Neural progenitor cell (in vitro differentiated cells): Measurements from ENCODE around the gene GLYATL3. TPM values are rescaled to one million over a fixed set of nuclear protein-coding genes. Genes with fewer than 3 reads are reported as not detected.

ENCODE experiments used
- DNase-seq: peaks from one replicate; pipeline ENCODE4 v3.0.0-alpha.2; 2016; ENCODE audit warnings: low spot score
- H2AFZ ChIP-seq: fragments of 200-600 bp; sonication (generic); replicated peaks from 2 replicates; pipeline ENCODE4 v1.6.1; 2016; ENCODE audit warnings: antibody characterized with exemption
- H3F3A ChIP-seq: fragments of 200-600 bp; sonication (generic); 2 replicates; pipeline ENCODE4 v1.6.1; 2016; ENCODE audit warnings: antibody characterized with exemption, low read depth
- H3K27ac ChIP-seq: fragments of 200-600 bp; sonication (generic); 2 replicates; pipeline ENCODE4 v1.5.1; 2016; ENCODE audit warnings: mild to moderate bottlenecking
- H3K27me3 ChIP-seq: fragments of 200-600 bp; sonication (generic); 2 replicates; pipeline ENCODE4 v1.6.1; 2016; ENCODE audit warnings: mild to moderate bottlenecking, moderate library complexity
- H3K36me3 ChIP-seq: fragments of 200-600 bp; sonication (generic); 2 replicates; pipeline ENCODE4 v1.5.1; 2016
- H3K4me1 ChIP-seq: fragments of 200-600 bp; sonication (generic); 2 replicates; pipeline ENCODE4 v1.6.1; 2016; ENCODE audit warnings: mixed run types
- H3K4me2 ChIP-seq: fragments of 200-600 bp; sonication (generic); 2 replicates; pipeline ENCODE4 v1.6.1; 2016
- H3K4me3 ChIP-seq: fragments of 200-600 bp; sonication (generic); 2 replicates; pipeline ENCODE4 v1.5.1; 2016
- H3K79me2 ChIP-seq: fragments of 200-600 bp; sonication (generic); 2 replicates; pipeline ENCODE4 v1.6.1; 2016; ENCODE audit warnings: low read depth
- H3K9ac ChIP-seq: fragments of 200-600 bp; sonication (generic); 2 replicates; pipeline ENCODE4 v1.6.1; 2016
- H3K9me3 ChIP-seq: fragments of 200-600 bp; sonication (generic); 2 replicates; pipeline ENCODE4 v1.5.1; 2016; ENCODE audit warnings: low read depth
- H4K20me1 ChIP-seq: fragments of 200-600 bp; sonication (generic); 2 replicates; pipeline ENCODE4 v1.6.1; 2016; ENCODE audit warnings: low read depth
- H3K27ac Mint-ChIP-seq: 3 replicates; pipeline ENCODE4 v1.8.0; 2021; ENCODE audit warnings: mixed read lengths
- H3K27me3 Mint-ChIP-seq: 2 replicates; pipeline ENCODE4 v1.8.0; 2022; ENCODE audit warnings: low read depth, mild to moderate bottlenecking, inconsistent platforms, moderate library complexity, mixed read lengths; ENCODE audit not compliant: insufficient read depth
- H3K36me3 Mint-ChIP-seq: 3 replicates; pipeline ENCODE4 v1.8.0; 2021; ENCODE audit warnings: mixed read lengths
- H3K4me1 Mint-ChIP-seq: 3 replicates; pipeline ENCODE4 v1.8.0; 2021; ENCODE audit warnings: mixed read lengths
- H3K4me3 Mint-ChIP-seq: 3 replicates; pipeline ENCODE4 v1.8.0; 2021; ENCODE audit warnings: mild to moderate bottlenecking, moderate library complexity, mixed read lengths
- H3K9me3 Mint-ChIP-seq: 3 replicates; pipeline ENCODE4 v1.8.0; 2020; ENCODE audit warnings: mixed read lengths
- EZH2 ChIP-seq: fragments of 200-600 bp; sonication (generic); IDR thresholded peaks from 2 replicates; pipeline ENCODE4 v1.6.1; 2017; ENCODE audit warnings: antibody characterized with exemption, mild to moderate bottlenecking, moderate library complexity
- EZH2phosphoT487 ChIP-seq: fragments of 200-600 bp; sonication (generic); IDR thresholded peaks from 2 replicates; pipeline ENCODE4 v1.6.1; 2017; ENCODE audit warnings: antibody characterized with exemption
- total RNA-seq: library from RNA; depleted of rRNA; stranded (reverse); fragments of >200 nt; gene quantifications from 2 replicates; pipeline ENCODE4 v1.2.3, GENCODE V29; 2015; ENCODE audit warnings: low replicate concordance
- TF ChIP-seq, protein P1 (sequence below): fragments of 200-600 bp; sonication (generic); IDR thresholded peaks from 2 replicates; pipeline ENCODE4 v1.5.1; 2017; ENCODE audit warnings: antibody characterized with exemption, mild to moderate bottlenecking

Gene GLYATL3
- total RNA-seq, 1 donor from 2014 or later: not detected

DNA sequence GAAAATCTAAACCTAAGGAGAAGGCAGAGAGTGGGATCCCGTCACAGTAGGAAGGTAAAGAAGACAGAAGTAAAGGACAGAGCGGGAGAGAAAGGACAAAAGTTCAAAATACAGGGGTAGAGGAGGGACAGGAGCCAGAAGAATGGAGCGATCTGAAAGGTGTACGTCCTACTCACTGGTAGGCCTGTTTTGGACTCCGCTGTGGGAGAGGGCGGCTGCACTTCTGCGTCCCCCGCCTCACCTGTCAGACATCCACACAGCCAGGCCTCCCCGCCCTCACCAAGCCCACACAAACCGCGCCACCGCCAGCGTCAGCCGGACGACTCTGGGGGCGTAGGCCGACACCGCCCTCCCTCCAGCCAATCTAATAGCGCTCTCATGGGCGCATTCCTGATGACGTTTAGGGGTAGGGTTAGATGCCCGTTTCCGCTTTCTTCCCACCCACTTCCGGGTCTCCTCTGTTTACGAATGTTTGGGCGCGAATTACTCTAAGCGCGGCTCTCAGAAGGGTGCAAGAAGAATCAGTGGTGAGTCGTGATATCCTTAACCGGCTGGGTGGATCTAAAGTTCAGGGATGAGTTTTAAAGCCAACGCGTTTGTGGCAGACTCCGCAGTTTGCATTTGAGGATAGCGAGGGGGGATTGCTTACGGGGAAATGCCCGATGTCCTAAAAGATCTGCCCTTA, 36.7 kb upstream of the GLYATL3 start, which contains the start of the genes CENPQ and MMUT:
CENPQ (plus strand) TSS at position 444 of the 685 bp plus-strand sequence. CDS start 6,807 bp downstream, outside the sequence.
MMUT (minus strand) TSS at position 327 of the 685 bp plus-strand sequence. CDS start 3,787 bp downstream, outside the sequence.
- TF ChIP-seq EZH2phosphoT487 (no peak), EZH2 (no peak)
- TF ChIP-seq, protein P1, sequence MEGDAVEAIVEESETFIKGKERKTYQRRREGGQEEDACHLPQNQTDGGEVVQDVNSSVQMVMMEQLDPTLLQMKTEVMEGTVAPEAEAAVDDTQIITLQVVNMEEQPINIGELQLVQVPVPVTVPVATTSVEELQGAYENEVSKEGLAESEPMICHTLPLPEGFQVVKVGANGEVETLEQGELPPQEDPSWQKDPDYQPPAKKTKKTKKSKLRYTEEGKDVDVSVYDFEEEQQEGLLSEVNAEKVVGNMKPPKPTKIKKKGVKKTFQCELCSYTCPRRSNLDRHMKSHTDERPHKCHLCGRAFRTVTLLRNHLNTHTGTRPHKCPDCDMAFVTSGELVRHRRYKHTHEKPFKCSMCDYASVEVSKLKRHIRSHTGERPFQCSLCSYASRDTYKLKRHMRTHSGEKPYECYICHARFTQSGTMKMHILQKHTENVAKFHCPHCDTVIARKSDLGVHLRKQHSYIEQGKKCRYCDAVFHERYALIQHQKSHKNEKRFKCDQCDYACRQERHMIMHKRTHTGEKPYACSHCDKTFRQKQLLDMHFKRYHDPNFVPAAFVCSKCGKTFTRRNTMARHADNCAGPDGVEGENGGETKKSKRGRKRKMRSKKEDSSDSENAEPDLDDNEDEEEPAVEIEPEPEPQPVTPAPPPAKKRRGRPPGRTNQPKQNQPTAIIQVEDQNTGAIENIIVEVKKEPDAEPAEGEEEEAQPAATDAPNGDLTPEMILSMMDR: no peak
- DNase-seq: peak; percentile 97
- Mint-ChIP-seq H3K27me3 (no peaks in the 10 kb centered on the region), H3K4me3 (peak within 1 kb of the TSS; percentile 96), H3K27ac (peak within 1 kb of the TSS; percentile 57), H3K9me3 (no peaks in the 10 kb centered on the region), H3K4me1 (peaks cover 23% of the 10 kb centered on the region), H3K36me3 (no peaks in the 10 kb centered on the region)
- H3K27ac ChIP-seq: peak within 1 kb of the TSS; percentile 42
- H3K4me3 ChIP-seq: peak within 1 kb of the TSS; percentile 95
- peak within 1 kb of the TSS; percentile 97 for H3K4me2 ChIP-seq
- peaks cover 19% of the 10 kb centered on the region for H3K4me1 ChIP-seq
- H3F3A ChIP-seq: no peaks in the 10 kb centered on the region
- H4K20me1 ChIP-seq: no peaks in the 10 kb centered on the region
- no peaks in the 10 kb centered on the region for H3K9me3 ChIP-seq
- H3K36me3 ChIP-seq: no peaks in the 10 kb centered on the region
- H3K9ac ChIP-seq: peak within 1 kb of the TSS; percentile 95
- peaks cover 79% of the 10 kb centered on the region for H3K79me2 ChIP-seq
- no peaks in the 10 kb centered on the region for H3K27me3 ChIP-seq
- peak within 1 kb of the TSS; percentile 93 for H2AFZ ChIP-seq

DNA sequence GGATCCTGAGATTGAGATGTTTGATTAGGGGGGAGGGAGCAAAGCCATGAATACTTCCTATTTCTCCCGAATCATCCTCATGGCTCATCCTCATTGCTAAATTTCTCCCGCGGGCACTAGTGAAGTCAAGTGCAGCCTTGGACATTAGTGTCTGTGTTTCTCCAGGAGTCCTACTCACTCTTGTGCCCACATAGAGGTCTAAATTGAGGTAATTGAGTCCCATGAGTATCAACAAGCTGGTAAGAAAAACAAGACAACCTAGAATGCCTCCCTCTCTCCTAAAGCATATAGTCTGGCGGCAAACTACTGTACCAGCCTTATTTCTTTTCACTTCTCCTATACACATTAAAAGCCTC, 36.1 kb upstream of the GLYATL3 start:
- Histone ChIP-seq H4K20me1 (no peaks in the 10 kb centered on the region), H3K27me3 (no peaks in the 10 kb centered on the region), H2AFZ (peak overlapping the region; percentile 93), H3K79me2 (peaks cover 84% of the 10 kb centered on the region), H3K4me2 (peak overlapping the region; percentile 97), H3K27ac (peak overlapping the region; percentile 42), H3K4me3 (peak overlapping the region; percentile 95), H3K9me3 (no peaks in the 10 kb centered on the region), H3K4me1 (peaks cover 19% of the 10 kb centered on the region), H3K36me3 (no peaks in the 10 kb centered on the region), H3K9ac (peak overlapping the region; percentile 95), H3F3A (no peaks in the 10 kb centered on the region)
- no peak for DNase-seq
- no peaks in the 10 kb centered on the region for H3K36me3 Mint-ChIP-seq
- no peak for TF ChIP-seq EZH2
- no peak for TF ChIP-seq EZH2phosphoT487
- TF ChIP-seq, protein P1: no peak
- H3K27ac Mint-ChIP-seq: peak overlapping the region; percentile 57
- peaks cover 23% of the 10 kb centered on the region for H3K4me1 Mint-ChIP-seq
- H3K27me3 Mint-ChIP-seq: no peaks in the 10 kb centered on the region
- no peaks in the 10 kb centered on the region for H3K9me3 Mint-ChIP-seq
- peak overlapping the region; percentile 96 for H3K4me3 Mint-ChIP-seq

DNA sequence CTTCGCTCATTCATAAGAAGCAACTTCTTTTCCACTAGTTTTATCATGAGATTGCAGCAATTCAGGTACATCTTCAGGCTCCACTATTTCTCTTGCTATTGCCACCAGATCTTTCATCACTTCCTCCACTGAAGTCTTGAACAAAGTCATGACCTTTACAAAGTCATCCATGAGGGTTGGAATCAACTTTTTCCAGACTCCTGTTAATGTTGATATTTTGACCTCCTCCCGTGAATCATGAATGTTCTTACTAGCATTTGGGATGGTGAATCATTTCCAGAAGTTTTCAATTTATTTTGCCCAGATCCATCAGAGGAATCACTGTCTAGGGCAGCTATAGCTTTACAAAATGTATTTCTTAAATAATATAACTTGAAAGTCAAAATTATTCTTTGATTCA, 35.0 kb upstream of the GLYATL3 start:
- Histone ChIP-seq H3K27me3 (no peaks in the 10 kb centered on the region), H3K4me1 (peaks cover 19% of the 10 kb centered on the region), H3K9ac (peak overlapping the region; percentile 95), H3K9me3 (no peaks in the 10 kb centered on the region), H3K4me3 (peak overlapping the region; percentile 95), H3K4me2 (peak overlapping the region; percentile 97), H3K36me3 (no peaks in the 10 kb centered on the region), H4K20me1 (no peaks in the 10 kb centered on the region), H3F3A (no peaks in the 10 kb centered on the region), H3K79me2 (peaks cover 95% of the 10 kb centered on the region), H3K27ac (no peak overlapping the region), H2AFZ (no peak overlapping the region)
- H3K4me1 Mint-ChIP-seq: peaks cover 23% of the 10 kb centered on the region
- TF ChIP-seq, protein P1: no peak
- no peak for TF ChIP-seq EZH2phosphoT487
- TF ChIP-seq EZH2: no peak
- DNase-seq: no peak
- peak overlapping the region; percentile 96 for H3K4me3 Mint-ChIP-seq
- no peak overlapping the region for H3K27ac Mint-ChIP-seq
- no peaks in the 10 kb centered on the region for H3K9me3 Mint-ChIP-seq
- H3K27me3 Mint-ChIP-seq: no peaks in the 10 kb centered on the region
- no peaks in the 10 kb centered on the region for H3K36me3 Mint-ChIP-seq
